Osteoblast (primary cell): ENCODE data around the gene DYSF. TPM values are rescaled to one million over a fixed set of nuclear protein-coding genes. Genes with fewer than 3 reads are reported as not detected.
A peak's percentile ranks its signal among the peaks of the same experiment; 100 is the strongest.

ENCODE experiments used
- DNase-seq: peaks from one replicate; pipeline ENCODE4 v3.0.0; 2011; ENCODE audit warnings: low spot score, mixed read lengths; ENCODE audit not compliant: insufficient read length; ENCODE audit errors: missing footprints
- H2AFZ ChIP-seq: 2 replicates; pipeline ENCODE4 v1.6.0; 2011; ENCODE audit warnings: mild to moderate bottlenecking, low read length
- H3K27ac ChIP-seq: 2 replicates; pipeline ENCODE4 v1.5.1; 2011; ENCODE audit warnings: mild to moderate bottlenecking, low read depth, low read length, moderate library complexity
- H3K27me3 ChIP-seq: 2 replicates; pipeline ENCODE4 v1.6.0; 2012; ENCODE audit warnings: mild to moderate bottlenecking, control low read depth, inconsistent platforms, low read length, moderate library complexity; ENCODE audit not compliant: insufficient read depth
- H3K36me3 ChIP-seq: 2 replicates; pipeline ENCODE4 v1.5.1; 2011; ENCODE audit warnings: mild to moderate bottlenecking, low read length, control low read depth, moderate library complexity; ENCODE audit not compliant: insufficient read depth
- H3K4me1 ChIP-seq: 2 replicates; pipeline ENCODE4 v1.5.1; 2011; ENCODE audit warnings: mild to moderate bottlenecking, low read length, control low read depth, moderate library complexity; ENCODE audit not compliant: insufficient read depth
- H3K4me2 ChIP-seq: 2 replicates; pipeline ENCODE4 v1.6.0; 2011; ENCODE audit warnings: mild to moderate bottlenecking, low read length; ENCODE audit not compliant: insufficient read depth
- H3K4me3 ChIP-seq: fragments of 200-600 bp; sonication (generic); 3 replicates; pipeline ENCODE4 v1.5.1; 2012; ENCODE audit warnings: mild to moderate bottlenecking, low read length, inconsistent platforms; ENCODE audit not compliant: insufficient read depth
- H3K79me2 ChIP-seq: 2 replicates; pipeline ENCODE4 v1.6.0; 2012; ENCODE audit warnings: mild to moderate bottlenecking, low read length, control low read depth, inconsistent platforms; ENCODE audit not compliant: insufficient read depth
- H3K9me3 ChIP-seq: 2 replicates; pipeline ENCODE4 v1.5.1; 2011; ENCODE audit warnings: low read depth, low read length, control low read depth
- H4K20me1 ChIP-seq: 2 replicates; pipeline ENCODE4 v1.6.0; 2012; ENCODE audit warnings: mild to moderate bottlenecking, low read length, control low read depth; ENCODE audit not compliant: insufficient read depth
- CTCF ChIP-seq: IDR thresholded peaks from 2 replicates; pipeline ENCODE4 v1.5.1; 2011; ENCODE audit warnings: mild to moderate bottlenecking, low read depth, low read length, moderate library complexity; ENCODE audit errors: extremely low read depth
- total RNA-seq: library from RNA; depleted of rRNA; stranded (reverse); fragments of >200 nt; gene quantifications from 2 replicates; pipeline ENCODE4 v1.2.3, GENCODE V29; 2012

Gene DYSF
- total RNA-seq, 1 donor, result 4.3 TPM

GRCh38 chr2:71465961-71466300 is 12.6 kb downstream of the DYSF start:
- H3K4me2 ChIP-seq, result peak overlapping the region; percentile 89
- H4K20me1 ChIP-seq, result no peaks in the 10 kb centered on the region
- peak overlapping the region; percentile 87 for H3K4me3 ChIP-seq
- H3K36me3 ChIP-seq, result no peaks in the 10 kb centered on the region
- H3K9me3 ChIP-seq, result no peaks in the 10 kb centered on the region
- DNase-seq, result no peak
- no peak for TF ChIP-seq CTCF
- H3K27ac ChIP-seq, result no peak overlapping the region
- peaks cover 47% of the 10 kb centered on the region for H3K27me3 ChIP-seq
- H2AFZ ChIP-seq, result no peak overlapping the region
- peaks cover 4% of the 10 kb centered on the region for H3K4me1 ChIP-seq
- no peaks in the 10 kb centered on the region for H3K79me2 ChIP-seq

- Histone ChIP-seq H3K4me1 (peaks cover 10% of the 10 kb centered on the region), H3K79me2 (no peaks in the 10 kb centered on the region), H3K4me3 (peak overlapping the region; percentile 87), H2AFZ (peak overlapping the region; percentile 88), H3K4me2 (peak overlapping the region; percentile 89), H3K9me3 (no peaks in the 10 kb centered on the region), H4K20me1 (no peaks in the 10 kb centered on the region), H3K27me3 (peaks cover 47% of the 10 kb centered on the region), H3K36me3 (no peaks in the 10 kb centered on the region), H3K27ac (no peak overlapping the region)
- TF ChIP-seq CTCF, result no peak
- peak; percentile 92 for DNase-seq
These were observed 13.2 kb downstream of the DYSF start for GRCh38 chr2:71466301-71467179.

GRCh38 chr2:71467180-71467815 is 13.9 kb downstream of the DYSF start:
- Histone ChIP-seq H3K36me3 (no peaks in the 10 kb centered on the region), H3K79me2 (no peaks in the 10 kb centered on the region), H3K9me3 (no peaks in the 10 kb centered on the region), H4K20me1 (no peaks in the 10 kb centered on the region), H3K27ac (no peak overlapping the region), H3K4me2 (peak overlapping the region; percentile 89), H3K27me3 (peaks cover 47% of the 10 kb centered on the region), H2AFZ (peak overlapping the region; percentile 88), H3K4me1 (peaks cover 10% of the 10 kb centered on the region), H3K4me3 (peak overlapping the region; percentile 87)
- no peak for TF ChIP-seq CTCF
- DNase-seq, result no peak
